ENCODE data around the gene CNDP2. TPM values are rescaled to one million over a fixed set of nuclear protein-coding genes. Genes with fewer than 3 reads are reported as not detected.
"Not testable (repeated sequence)": the region's sequence is repeated elsewhere in the genome, so short reads cannot be mapped to it uniquely, and the experiment has no call there.

The CNDP2 gene
- total RNA-seq, 1 donor from 2014 or later: 197 TPM

GRCh38 chr18:74562131-74562730, 66.1 kb downstream of the CNDP2 start:
- H3K27ac Mint-ChIP-seq: no peak overlapping the region
- no peak for TF ChIP-seq CTCF (conservative IDR thresholded peaks at IDR 0.05)
- DNase-seq (ENCODE audit: extremely low spot score, unreplicated experiment): no peak
- no peak overlapping the region for H3K4me3 Mint-ChIP-seq
- H3K36me3 Mint-ChIP-seq: no peaks in the 10 kb centered on the region
- peaks cover 10% of the 10 kb centered on the region for H3K9me3 Mint-ChIP-seq
- H3K27me3 Mint-ChIP-seq: peaks cover 4% of the 10 kb centered on the region
- no peaks in the 10 kb centered on the region for H3K4me1 Mint-ChIP-seq (ENCODE audit: unreplicated experiment)

- DNase-seq (ENCODE audit: extremely low spot score, unreplicated experiment): no peak
- Mint-ChIP-seq H3K36me3 (no peaks in the 10 kb centered on the region), H3K27ac (no peak overlapping the region), H3K9me3 (peaks cover 12% of the 10 kb centered on the region), H3K4me3 (no peak overlapping the region), H3K27me3 (peaks cover 5% of the 10 kb centered on the region), H3K4me1 (ENCODE audit: unreplicated experiment) (no peaks in the 10 kb centered on the region)
- TF ChIP-seq CTCF (conservative IDR thresholded peaks at IDR 0.05): no peak
These were observed 66.6 kb downstream of the CNDP2 start for GRCh38 chr18:74562775-74563174.

- Mint-ChIP-seq H3K27me3 (peaks cover 16% of the 10 kb centered on the region), H3K4me3 (no peak overlapping the region), H3K36me3 (no peaks in the 10 kb centered on the region), H3K4me1 (ENCODE audit: unreplicated experiment) (no peaks in the 10 kb centered on the region), H3K27ac (no peak overlapping the region), H3K9me3 (peaks cover 12% of the 10 kb centered on the region)
- no peak for TF ChIP-seq CTCF (conservative IDR thresholded peaks at IDR 0.05)
- no peak for DNase-seq (ENCODE audit: extremely low spot score, unreplicated experiment)
These were observed 67.8 kb downstream of the CNDP2 start for GRCh38 chr18:74563999-74564398.

GRCh38 chr18:74565164-74565563, 69.0 kb downstream of the CNDP2 start:
- not testable (repeated sequence) for H3K4me1 Mint-ChIP-seq (ENCODE audit: unreplicated experiment); H3K36me3 Mint-ChIP-seq
- H3K27me3 Mint-ChIP-seq: peaks cover 20% of the 10 kb centered on the region

DNA sequence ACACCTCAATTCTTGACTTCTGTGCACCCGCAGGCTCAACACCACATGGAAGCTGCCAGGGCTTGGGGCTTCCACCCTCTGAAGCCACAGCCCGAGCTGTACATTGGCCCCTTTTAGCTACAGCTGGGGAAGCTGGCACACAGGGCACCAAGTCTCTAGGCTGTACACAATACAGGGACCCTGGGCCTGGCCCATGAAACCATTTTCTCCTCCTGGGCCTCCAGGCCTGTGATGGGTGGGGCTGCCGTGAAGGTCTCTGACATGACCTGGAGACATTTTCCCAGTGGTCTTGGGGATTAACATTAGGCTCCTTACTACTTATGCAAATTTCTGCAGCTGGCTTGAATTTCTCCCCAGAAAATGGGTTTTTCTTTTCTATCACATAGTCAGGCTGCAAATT, 69.8 kb downstream of the CNDP2 start:
- not testable (repeated sequence) for H3K4me1 Mint-ChIP-seq (ENCODE audit: unreplicated experiment); DNase-seq (ENCODE audit: extremely low spot score, unreplicated experiment); H3K27ac Mint-ChIP-seq; H3K4me3 Mint-ChIP-seq; H3K36me3 Mint-ChIP-seq
- Mint-ChIP-seq H3K9me3 (peaks cover 12% of the 10 kb centered on the region), H3K27me3 (peaks cover 25% of the 10 kb centered on the region)

More at GRCh38 chr18:74565164-74565563, 69.0 kb downstream of the CNDP2 start:
- H3K9me3 Mint-ChIP-seq: peaks cover 12% of the 10 kb centered on the region
- not testable (repeated sequence) for DNase-seq (ENCODE audit: extremely low spot score, unreplicated experiment); H3K4me3 Mint-ChIP-seq; H3K27ac Mint-ChIP-seq

GRCh38 chr18:74567822-74568221, 71.7 kb downstream of the CNDP2 start:
- Mint-ChIP-seq H3K9me3 (peaks cover 12% of the 10 kb centered on the region), H3K27ac (no peak overlapping the region), H3K27me3 (peaks cover 25% of the 10 kb centered on the region), H3K36me3 (no peaks in the 10 kb centered on the region), H3K4me1 (ENCODE audit: unreplicated experiment) (no peaks in the 10 kb centered on the region), H3K4me3 (no peak overlapping the region)
- no peak for DNase-seq (ENCODE audit: extremely low spot score, unreplicated experiment)
- TF ChIP-seq CTCF (conservative IDR thresholded peaks at IDR 0.05): no peak

- no peak for TF ChIP-seq CTCF (conservative IDR thresholded peaks at IDR 0.05)
- H3K27ac Mint-ChIP-seq: no peak overlapping the region
- H3K9me3 Mint-ChIP-seq: peaks cover 12% of the 10 kb centered on the region
- H3K36me3 Mint-ChIP-seq: peaks cover 4% of the 10 kb centered on the region
- DNase-seq (ENCODE audit: extremely low spot score, unreplicated experiment): no peak
- no peaks in the 10 kb centered on the region for H3K4me1 Mint-ChIP-seq (ENCODE audit: unreplicated experiment)
- H3K27me3 Mint-ChIP-seq: peaks cover 30% of the 10 kb centered on the region
- H3K4me3 Mint-ChIP-seq: no peak overlapping the region
These were observed 73.2 kb downstream of the CNDP2 start for GRCh38 chr18:74569401-74569800.

All from type B pancreatic cell (in vitro differentiated cells).